GM23338 (cell line): ENCODE results near the gene CD276. TPM values are rescaled to one million over a fixed set of nuclear protein-coding genes. Genes with fewer than 3 reads are reported as not detected.

ENCODE experiments used
- ATAC-seq: fragments of 200-7000 bp; cut with Tn5 transposase; 3 replicates; pipeline ENCODE4 v1.9.1; 2020
- DNase-seq: peaks from one replicate; pipeline ENCODE4 v3.0.0-alpha.2; 2015; ENCODE audit warnings: low spot score
- H2AFZ ChIP-seq: fragments of 200-600 bp; sonication (generic); 2 replicates; pipeline ENCODE4 v1.8.0; 2016; ENCODE audit warnings: antibody characterized with exemption, mild to moderate bottlenecking, moderate library complexity
- H3F3A ChIP-seq: fragments of 200-600 bp; sonication (generic); replicated peaks from 2 replicates; pipeline ENCODE4 v1.8.0; 2017; ENCODE audit warnings: antibody characterized with exemption, mixed run types, low read depth
- H3K27ac ChIP-seq: fragments of 200-600 bp; sonication (generic); 2 replicates; pipeline ENCODE4 v1.6.1; 2016; ENCODE audit warnings: low read depth
- H3K27me3 ChIP-seq: fragments of 200-600 bp; sonication (generic); 2 replicates; pipeline ENCODE4 v1.8.0; 2016; ENCODE audit warnings: mild to moderate bottlenecking, mixed run types, moderate library complexity; ENCODE audit not compliant: insufficient read depth
- H3K36me3 ChIP-seq: fragments of 200-600 bp; sonication (generic); 2 replicates; pipeline ENCODE4 v1.8.0; 2016; ENCODE audit warnings: mild to moderate bottlenecking; ENCODE audit not compliant: insufficient read depth
- H3K4me1 ChIP-seq: fragments of 200-600 bp; sonication (generic); 2 replicates; pipeline ENCODE4 v1.8.0; 2016; ENCODE audit warnings: mild to moderate bottlenecking, moderate library complexity; ENCODE audit not compliant: insufficient read depth
- H3K4me2 ChIP-seq: fragments of 200-600 bp; sonication (generic); 2 replicates; pipeline ENCODE4 v1.7.1; 2017; ENCODE audit warnings: mixed run types
- H3K4me3 ChIP-seq: fragments of 200-600 bp; sonication (generic); 2 replicates; pipeline ENCODE4 v1.6.1; 2016; ENCODE audit warnings: mixed run types
- H3K79me2 ChIP-seq: fragments of 200-600 bp; sonication (generic); replicated peaks from 2 replicates; pipeline ENCODE4 v1.8.0; 2017; ENCODE audit warnings: mild to moderate bottlenecking; ENCODE audit not compliant: insufficient read depth
- H3K9me2 ChIP-seq: fragments of 200-600 bp; sonication (generic); 2 replicates; pipeline ENCODE4 v1.8.0; 2017; ENCODE audit not compliant: insufficient read depth
- H4K20me1 ChIP-seq: fragments of 200-600 bp; sonication (generic); replicated peaks from 2 replicates; pipeline ENCODE4 v1.8.0; 2017; ENCODE audit warnings: mild to moderate bottlenecking; ENCODE audit not compliant: insufficient read depth
- H3K27ac Mint-ChIP-seq: 2 replicates; pipeline ENCODE4 v1.8.0; 2020; ENCODE audit warnings: inconsistent platforms, mild to moderate bottlenecking, moderate library complexity, mixed read lengths
- H3K27me3 Mint-ChIP-seq: 3 replicates; pipeline ENCODE4 v1.8.0; 2022; ENCODE audit warnings: low read depth, mild to moderate bottlenecking, moderate library complexity, mixed read lengths, inconsistent platforms; ENCODE audit not compliant: insufficient read depth, poor library complexity
- H3K36me3 Mint-ChIP-seq: 3 replicates; pipeline ENCODE4 v1.8.0; 2021; ENCODE audit warnings: low read depth, mild to moderate bottlenecking, inconsistent platforms, moderate library complexity, mixed read lengths
- H3K4me1 Mint-ChIP-seq: 3 replicates; pipeline ENCODE4 v1.8.0; 2020; ENCODE audit warnings: mild to moderate bottlenecking, inconsistent platforms, mixed read lengths
- H3K4me3 Mint-ChIP-seq: 3 replicates; pipeline ENCODE4 v1.8.0; 2021; ENCODE audit warnings: moderate library complexity, mild to moderate bottlenecking, inconsistent platforms, mixed read lengths
- H3K9me3 Mint-ChIP-seq: 3 replicates; pipeline ENCODE4 v1.8.0; 2020; ENCODE audit warnings: moderate library complexity, mild to moderate bottlenecking, inconsistent platforms, mixed read lengths
- JUNB ChIP-seq: IDR thresholded peaks from one replicate; pipeline ENCODE4 v1.6.1; 2016; ENCODE audit warnings: antibody characterized with exemption; ENCODE audit not compliant: unreplicated experiment
- NANOG ChIP-seq: IDR thresholded peaks from 2 replicates; pipeline ENCODE4 v1.6.1; 2016; ENCODE audit warnings: antibody characterized with exemption, borderline replicate concordance
- ZNF114 ChIP-seq: fragments of 250-450 bp; sonication (Bioruptor Pico); IDR thresholded peaks from 2 replicates; pipeline ENCODE4 v1.5.0; 2020; ENCODE audit warnings: mild to moderate bottlenecking, moderate library complexity
- polyA plus RNA-seq: library from polyadenylated mRNA; unstranded; fragments of >200 nt; fragmentation: Nextera tagmentation; extraction: Ambion mirVana; gene quantifications from 2 replicates; pipeline ENCODE4 v1.2.1, GENCODE V29; 2016
- total RNA-seq: library from RNA; depleted of rRNA; stranded (reverse); fragments of >200 nt; shearing (Covaris generic); gene quantifications from 2 replicates; pipeline ENCODE4 v1.2.3, GENCODE V29; 2014
- TF ChIP-seq, protein P1 (sequence below): fragments of 250-450 bp; sonication (Bioruptor Pico); IDR thresholded peaks from 2 replicates; pipeline ENCODE4 v1.5.0; 2020; ENCODE audit warnings: mild to moderate bottlenecking, moderate library complexity
- TF ChIP-seq, protein P2 (sequence below), 2 experiments: fragments of 200-600 bp in 1 of 2; sonication (generic) in 1 of 2; conservative IDR thresholded peaks; 2 replicates each; pipeline versions ENCODE4 v1.5.1 to v1.6.1; 2016 to 2017; ENCODE audit warnings: antibody characterized with exemption in 2 of 2, low read depth in 2 of 2, mild to moderate bottlenecking in 2 of 2, moderate library complexity in 1 of 2

CD276 gene
- total and polyA plus RNA-seq, 2 experiments from 2014 or later = 60.9 to 158 TPM

DNA sequence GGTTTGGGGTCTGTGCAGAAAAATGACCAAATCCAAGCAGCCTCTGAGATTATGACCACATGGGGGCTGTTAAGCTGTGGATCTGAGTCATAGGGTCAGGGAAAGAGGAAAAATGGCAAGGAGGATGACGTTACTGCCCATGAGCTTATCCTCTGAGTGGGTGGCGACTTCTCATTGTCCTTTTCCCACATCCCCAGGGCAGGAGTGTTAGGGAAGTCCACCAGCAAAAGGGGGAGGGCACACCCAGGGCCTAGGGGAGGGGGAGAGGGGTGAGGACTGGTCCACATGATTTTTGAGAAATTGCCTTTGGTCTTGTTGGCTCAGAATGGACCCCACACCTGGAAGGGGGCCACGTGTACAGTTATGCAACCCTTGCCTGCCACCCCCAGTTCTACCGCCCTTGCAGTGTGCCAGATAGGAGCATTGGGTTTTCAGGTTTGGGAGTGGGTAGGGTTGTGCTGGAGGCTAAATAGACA lies 2.6 kb downstream of the CD276 start (continued):
- TF ChIP-seq, protein P1, sequence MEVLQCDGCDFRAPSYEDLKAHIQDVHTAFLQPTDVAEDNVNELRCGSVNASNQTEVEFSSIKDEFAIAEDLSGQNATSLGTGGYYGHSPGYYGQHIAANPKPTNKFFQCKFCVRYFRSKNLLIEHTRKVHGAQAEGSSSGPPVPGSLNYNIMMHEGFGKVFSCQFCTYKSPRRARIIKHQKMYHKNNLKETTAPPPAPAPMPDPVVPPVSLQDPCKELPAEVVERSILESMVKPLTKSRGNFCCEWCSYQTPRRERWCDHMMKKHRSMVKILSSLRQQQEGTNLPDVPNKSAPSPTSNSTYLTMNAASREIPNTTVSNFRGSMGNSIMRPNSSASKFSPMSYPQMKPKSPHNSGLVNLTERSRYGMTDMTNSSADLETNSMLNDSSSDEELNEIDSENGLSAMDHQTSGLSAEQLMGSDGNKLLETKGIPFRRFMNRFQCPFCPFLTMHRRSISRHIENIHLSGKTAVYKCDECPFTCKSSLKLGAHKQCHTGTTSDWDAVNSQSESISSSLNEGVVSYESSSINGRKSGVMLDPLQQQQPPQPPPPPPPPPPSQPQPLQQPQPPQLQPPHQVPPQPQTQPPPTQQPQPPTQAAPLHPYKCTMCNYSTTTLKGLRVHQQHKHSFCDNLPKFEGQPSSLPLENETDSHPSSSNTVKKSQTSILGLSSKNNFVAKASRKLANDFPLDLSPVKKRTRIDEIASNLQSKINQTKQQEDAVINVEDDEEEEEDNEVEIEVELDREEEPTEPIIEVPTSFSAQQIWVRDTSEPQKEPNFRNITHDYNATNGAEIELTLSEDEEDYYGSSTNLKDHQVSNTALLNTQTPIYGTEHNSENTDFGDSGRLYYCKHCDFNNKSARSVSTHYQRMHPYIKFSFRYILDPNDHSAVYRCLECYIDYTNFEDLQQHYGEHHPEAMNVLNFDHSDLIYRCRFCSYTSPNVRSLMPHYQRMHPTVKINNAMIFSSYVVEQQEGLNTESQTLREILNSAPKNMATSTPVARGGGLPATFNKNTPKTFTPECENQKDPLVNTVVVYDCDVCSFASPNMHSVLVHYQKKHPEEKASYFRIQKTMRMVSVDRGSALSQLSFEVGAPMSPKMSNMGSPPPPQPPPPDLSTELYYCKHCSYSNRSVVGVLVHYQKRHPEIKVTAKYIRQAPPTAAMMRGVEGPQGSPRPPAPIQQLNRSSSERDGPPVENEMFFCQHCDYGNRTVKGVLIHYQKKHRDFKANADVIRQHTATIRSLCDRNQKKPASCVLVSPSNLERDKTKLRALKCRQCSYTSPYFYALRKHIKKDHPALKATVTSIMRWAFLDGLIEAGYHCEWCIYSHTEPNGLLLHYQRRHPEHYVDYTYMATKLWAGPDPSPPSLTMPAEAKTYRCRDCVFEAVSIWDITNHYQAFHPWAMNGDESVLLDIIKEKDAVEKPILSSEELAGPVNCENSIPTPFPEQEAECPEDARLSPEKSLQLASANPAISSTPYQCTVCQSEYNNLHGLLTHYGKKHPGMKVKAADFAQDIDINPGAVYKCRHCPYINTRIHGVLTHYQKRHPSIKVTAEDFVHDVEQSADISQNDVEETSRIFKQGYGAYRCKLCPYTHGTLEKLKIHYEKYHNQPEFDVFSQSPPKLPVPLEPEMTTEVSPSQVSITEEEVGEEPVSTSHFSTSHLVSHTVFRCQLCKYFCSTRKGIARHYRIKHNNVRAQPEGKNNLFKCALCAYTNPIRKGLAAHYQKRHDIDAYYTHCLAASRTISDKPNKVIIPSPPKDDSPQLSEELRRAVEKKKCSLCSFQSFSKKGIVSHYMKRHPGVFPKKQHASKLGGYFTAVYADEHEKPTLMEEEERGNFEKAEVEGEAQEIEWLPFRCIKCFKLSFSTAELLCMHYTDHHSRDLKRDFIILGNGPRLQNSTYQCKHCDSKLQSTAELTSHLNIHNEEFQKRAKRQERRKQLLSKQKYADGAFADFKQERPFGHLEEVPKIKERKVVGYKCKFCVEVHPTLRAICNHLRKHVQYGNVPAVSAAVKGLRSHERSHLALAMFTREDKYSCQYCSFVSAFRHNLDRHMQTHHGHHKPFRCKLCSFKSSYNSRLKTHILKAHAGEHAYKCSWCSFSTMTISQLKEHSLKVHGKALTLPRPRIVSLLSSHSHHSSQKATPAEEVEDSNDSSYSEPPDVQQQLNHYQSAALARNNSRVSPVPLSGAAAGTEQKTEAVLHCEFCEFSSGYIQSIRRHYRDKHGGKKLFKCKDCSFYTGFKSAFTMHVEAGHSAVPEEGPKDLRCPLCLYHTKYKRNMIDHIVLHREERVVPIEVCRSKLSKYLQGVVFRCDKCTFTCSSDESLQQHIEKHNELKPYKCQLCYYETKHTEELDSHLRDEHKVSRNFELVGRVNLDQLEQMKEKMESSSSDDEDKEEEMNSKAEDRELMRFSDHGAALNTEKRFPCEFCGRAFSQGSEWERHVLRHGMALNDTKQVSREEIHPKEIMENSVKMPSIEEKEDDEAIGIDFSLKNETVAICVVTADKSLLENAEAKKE (CRISPR knock-in tag) = no peak
- TF ChIP-seq ZNF114 (CRISPR knock-in tag) (no peak), JUNB (no peak)
- TF ChIP-seq, protein P2, sequence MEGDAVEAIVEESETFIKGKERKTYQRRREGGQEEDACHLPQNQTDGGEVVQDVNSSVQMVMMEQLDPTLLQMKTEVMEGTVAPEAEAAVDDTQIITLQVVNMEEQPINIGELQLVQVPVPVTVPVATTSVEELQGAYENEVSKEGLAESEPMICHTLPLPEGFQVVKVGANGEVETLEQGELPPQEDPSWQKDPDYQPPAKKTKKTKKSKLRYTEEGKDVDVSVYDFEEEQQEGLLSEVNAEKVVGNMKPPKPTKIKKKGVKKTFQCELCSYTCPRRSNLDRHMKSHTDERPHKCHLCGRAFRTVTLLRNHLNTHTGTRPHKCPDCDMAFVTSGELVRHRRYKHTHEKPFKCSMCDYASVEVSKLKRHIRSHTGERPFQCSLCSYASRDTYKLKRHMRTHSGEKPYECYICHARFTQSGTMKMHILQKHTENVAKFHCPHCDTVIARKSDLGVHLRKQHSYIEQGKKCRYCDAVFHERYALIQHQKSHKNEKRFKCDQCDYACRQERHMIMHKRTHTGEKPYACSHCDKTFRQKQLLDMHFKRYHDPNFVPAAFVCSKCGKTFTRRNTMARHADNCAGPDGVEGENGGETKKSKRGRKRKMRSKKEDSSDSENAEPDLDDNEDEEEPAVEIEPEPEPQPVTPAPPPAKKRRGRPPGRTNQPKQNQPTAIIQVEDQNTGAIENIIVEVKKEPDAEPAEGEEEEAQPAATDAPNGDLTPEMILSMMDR (conservative IDR thresholded peaks at IDR 0.05; ENCODE audit: low read depth in 2 of 2) = no peak

DNA sequence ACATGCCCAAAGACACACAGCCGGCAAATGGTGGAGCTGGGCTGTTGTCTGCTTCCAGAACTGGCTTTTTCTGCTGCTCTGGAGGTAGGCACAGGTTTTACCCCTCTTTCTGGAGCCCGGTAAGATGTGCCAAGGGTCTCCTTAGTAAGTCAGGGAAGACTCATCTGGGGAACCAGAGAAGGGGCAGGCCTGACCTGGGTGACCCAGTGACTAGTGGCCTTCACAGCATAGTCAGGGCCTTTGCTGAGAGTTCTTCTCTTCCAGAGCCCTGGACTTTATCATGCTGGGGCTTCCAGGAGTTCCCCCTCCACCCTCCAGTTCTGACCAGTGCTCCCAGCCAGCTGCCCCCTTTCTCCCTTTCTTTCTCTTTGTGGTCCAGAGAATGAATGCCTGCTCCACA lies 3.2 kb downstream of the CD276 start:
- no peak for DNase-seq
- no peak overlapping the region for H3K27ac Mint-ChIP-seq
- Histone ChIP-seq H3K9me2 (no peaks in the 10 kb centered on the region), H3F3A (0 out of 2 replicates have a peak, but pooled peaks cover 6% of the 10 kb centered on the region), H4K20me1 (peaks cover 46% of the 10 kb centered on the region), H3K36me3 (no peaks in the 10 kb centered on the region), H3K4me1 (peaks cover 33% of the 10 kb centered on the region), H3K4me2 (no peak overlapping the region), H3K27me3 (no peaks in the 10 kb centered on the region), H3K4me3 (no peak overlapping the region), H3K79me2 (peaks cover 74% of the 10 kb centered on the region), H2AFZ (no peak overlapping the region), H3K27ac (no peak overlapping the region)
- no peaks in the 10 kb centered on the region for H3K27me3 Mint-ChIP-seq
- no peak for TF ChIP-seq NANOG
- TF ChIP-seq, protein P2 (conservative IDR thresholded peaks at IDR 0.05; ENCODE audit: low read depth in 2 of 2) = no peak
- H3K36me3 Mint-ChIP-seq = no peaks in the 10 kb centered on the region
- H3K9me3 Mint-ChIP-seq = no peaks in the 10 kb centered on the region
- no peak overlapping the region for H3K4me3 Mint-ChIP-seq
- no peak for ATAC-seq
- H3K4me1 Mint-ChIP-seq = peaks cover 32% of the 10 kb centered on the region
